HG03558 (cell line): ENCODE measurements around the gene ZIC2.

Source experiments
- ATAC-seq: cut with Tn5 transposase; IDR thresholded peaks from one replicate; pipeline ENCODE4 v1.9.1; 2021; ENCODE audit warnings: moderate number of reproducible peaks; ENCODE audit not compliant: unreplicated experiment; ENCODE audit errors: extremely low read depth

Gene ZIC2

DNA sequence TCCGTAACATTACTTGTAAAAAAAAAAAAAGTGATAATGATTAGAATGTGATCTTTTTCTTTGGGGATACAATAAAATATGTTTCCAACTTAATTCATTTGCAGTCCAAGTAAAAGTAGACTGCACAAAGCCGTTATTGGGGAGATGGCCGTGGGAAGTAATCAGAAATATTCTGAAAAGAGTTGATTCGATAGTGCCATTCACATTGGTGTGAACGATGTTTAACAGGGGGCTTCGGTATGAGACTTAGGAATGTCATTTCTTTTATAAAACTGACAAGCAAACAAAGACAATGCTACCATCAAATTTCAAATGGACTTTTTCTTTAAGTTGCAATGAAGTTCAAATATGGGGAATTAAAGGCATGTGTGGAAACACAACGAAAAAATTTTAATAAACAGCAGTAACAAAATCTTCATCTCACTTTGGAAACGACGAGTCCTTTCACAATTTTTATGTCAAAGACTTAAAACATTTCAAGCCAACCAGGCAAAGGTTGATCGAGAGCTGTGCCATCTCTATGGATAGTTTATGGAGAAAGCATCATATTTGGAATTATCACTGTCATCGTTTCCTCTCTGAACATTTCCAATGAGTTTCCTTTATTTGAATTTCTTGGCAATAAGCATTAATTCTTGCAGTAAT is 8.3 kb upstream of the ZIC2 start:
- ATAC-seq = no peak

DNA sequence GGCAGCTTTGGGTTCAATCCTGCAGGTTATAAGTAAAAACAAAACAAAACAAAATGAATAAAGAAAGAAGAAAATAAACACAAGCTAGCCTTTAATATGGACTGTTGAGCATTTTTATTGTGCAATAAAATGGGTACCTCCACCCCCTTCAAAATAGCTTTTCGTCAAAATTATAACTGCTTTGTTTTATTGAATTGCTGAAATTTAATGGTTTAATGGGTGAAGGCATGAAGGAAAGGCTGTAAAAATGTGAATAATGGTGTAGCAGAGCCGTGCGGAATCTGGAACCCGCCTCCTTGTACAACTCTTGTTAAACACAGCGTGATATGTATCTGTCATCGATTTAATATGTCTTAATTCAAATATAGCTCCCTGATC is 7.8 kb upstream of the ZIC2 start:
- no peak for ATAC-seq

DNA sequence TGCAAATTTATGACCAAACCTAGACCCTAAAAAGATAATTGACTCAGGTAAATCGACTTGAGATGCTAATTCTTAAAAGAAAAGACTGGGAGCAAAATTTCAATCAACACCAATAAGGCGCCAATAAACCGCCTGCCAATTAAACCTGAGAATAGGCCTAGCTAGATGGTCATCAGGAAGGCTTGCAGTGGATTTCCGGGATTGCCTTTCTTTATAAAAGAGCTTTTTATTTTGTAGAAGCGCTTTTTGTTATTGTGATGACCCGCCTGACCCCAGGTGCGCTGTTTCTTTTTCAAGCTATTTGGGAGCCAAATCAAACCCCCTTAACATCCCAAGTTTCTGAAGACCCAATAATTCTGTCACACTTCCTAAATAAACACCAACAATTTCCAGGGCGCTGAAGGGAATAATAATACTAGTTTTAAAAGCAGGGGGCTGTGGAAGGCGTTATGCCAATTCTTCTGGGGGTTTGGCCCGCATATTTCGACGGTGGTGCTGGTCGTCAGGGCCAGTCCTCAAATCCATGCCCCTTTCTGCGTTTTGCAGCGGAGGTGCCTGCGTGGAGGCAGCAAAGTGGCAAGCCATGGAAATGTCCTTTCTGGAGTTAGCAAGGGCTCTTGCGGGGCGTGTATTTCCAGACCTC is 7.2 kb upstream of the ZIC2 start:
- ATAC-seq = no peak

DNA sequence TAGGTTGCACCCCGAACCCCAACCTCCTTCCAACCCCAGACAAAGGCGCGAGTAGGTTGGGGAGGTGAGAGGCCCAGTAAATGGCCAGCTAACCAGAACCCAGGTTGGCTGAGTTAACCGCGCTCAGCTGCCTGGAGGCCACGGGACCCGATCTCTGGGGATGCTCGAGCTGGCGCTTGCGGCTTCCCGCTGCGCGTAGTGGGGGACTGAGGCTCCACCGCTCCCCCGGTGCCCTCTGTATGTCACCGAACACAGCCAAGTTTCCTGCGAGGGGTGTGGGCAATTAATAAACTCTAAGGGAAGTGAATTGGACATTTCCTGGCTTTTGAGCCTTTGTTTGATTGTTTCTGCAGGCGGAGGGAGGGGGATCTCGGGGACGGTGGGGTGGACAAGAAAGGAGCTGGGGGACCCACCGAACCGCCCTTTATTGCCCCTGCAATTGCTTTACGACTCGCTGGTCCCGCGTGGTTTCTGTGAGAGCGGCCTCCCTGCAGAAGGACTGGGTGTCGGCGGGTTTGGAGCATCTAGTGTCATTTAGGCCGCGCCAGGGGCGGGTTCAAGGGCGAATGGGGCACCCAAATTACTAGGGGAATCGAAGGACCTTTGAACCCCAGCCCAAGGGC is 6.5 kb upstream of the ZIC2 start:
- no peak for ATAC-seq

DNA sequence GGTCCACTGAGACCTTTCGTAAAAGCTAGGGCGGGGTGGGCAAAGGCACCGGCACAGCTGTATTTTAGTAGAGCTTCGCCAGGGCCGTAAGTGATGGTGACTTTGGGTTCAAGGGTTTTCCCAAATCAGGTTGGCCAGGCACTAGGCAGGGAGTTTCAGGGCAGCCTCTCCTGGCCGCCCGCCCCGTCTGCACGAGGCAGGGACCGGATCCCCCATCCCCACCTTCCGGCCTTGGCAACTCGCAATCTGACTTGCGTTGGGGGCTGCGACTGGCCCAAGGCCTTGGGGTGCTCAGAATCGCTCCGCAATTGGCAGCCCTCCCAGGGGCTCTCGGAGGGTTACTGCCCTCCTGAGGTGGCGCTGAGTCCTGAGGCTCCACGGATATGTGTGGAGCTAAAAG is 6.0 kb upstream of the ZIC2 start:
- ATAC-seq = no peak

DNA sequence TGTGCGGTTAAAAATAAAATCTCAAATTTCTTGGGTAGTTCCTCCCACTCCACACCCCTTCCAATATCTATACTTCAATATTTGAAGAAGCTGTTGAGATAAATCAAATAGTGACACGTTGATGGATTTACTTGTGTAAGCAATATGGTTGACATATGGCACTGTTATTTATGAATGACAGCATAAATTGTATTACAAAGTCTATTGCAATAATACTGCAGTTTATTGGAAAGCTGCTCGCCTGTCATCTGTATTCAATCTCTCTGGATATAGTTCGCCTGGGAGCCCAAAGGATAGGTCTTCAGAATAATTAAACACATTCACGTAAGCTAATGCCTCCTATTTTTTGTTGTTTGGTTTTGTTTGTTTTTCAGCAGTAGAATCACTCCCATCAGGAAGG is 5.0 kb upstream of the ZIC2 start:
- no peak for ATAC-seq

DNA sequence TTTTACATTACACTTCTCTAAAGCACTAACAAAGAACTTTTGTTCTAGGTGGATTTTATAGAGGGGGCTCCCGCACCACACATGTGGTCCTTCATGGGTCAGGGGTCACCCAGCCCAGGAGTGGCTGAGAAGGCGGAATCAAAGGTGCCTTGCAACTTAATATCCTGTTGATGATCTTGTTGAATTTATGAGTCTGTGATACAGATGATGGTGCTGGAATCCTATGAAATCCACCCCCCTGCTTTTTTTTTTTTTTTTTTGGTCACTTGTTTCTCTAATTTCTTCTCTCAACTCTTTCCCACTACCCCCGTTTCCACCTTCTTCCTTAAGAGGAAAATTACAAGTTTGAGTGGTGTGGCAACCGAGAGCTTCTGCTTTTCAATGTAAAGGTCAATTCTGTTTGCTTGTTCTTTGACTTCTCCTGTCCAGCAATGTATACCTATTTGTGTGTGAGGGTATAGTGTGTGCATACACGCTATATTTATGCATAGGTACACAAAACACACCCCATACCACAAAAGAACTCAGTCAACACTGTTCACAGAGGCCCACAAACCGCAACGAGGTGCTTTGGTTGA is 4.2 kb upstream of the ZIC2 start:
- no peak for ATAC-seq

DNA sequence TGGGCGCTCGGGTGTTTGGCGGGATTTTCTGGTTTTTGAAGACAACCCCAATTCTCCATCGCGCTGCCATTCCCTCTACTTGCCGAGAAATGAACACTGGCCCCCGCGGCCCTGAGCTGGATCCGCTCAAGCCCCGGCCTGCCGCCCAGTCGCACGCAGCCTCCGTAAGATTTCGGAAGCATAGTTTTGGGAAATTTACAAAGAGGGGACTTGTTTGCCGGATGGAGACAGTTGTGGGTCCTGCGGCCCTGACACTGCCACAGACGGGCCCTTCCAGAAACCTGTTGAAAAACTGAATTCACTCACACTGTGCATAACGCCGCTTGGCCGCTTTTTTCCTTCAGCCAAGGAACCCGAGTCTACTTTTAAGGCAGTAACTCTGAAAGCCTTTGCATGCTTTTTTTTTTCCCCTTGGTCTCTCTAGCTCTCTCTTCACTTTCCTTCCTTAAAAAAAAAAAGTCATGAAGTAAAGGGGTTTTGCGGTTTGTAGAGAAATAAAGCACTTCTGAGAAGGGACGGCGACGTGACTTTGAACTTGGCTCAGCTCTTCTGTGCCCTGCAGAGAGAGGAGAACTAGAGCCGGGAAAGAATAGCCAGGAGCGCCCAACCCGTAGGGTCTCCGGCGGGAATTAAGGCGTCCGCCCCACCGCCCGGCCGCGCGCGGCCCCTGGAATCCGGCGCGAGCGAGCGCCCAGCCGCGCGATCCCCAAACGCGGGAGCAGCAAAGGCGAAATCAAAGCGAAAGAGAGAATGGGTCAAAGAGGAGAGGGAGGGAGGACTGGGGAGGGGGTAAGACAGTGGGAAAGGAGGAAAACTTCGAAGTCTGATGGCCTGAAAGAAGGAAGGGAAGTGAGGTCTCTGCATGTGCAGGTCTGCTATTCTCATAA is 3.4 kb upstream of the ZIC2 start:
- ATAC-seq = no peak

DNA sequence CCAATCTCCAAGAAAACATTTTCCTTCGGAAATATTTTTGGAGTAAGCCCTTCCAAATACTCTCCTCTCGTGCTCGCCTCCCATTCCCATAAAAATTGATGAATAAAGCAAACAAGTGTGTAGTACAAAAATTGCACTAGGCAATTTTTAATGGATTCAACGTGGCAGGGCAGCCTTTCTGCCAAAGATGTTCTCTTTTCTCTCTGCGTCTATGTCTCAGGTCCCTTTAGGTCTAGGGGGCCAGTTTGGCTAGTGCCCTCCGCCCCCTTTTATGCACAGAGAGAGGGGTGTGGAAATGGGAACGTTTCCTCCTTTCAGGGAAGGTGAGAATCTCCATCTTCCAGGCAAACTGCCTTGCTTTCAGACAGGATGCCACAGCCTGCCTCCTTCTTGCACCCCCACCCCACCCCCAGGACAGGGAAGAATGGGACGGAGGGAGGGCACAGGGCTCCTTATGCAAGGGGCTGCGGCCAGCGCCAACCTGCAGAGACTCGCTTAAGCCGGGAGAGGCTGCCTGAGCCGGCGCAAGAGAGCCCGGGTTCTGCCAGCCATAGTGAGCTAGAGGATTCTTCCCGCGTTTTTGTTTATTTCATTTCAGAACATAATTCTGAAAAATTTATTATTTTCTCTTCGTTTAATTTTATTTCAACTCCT is 2.7 kb upstream of the ZIC2 start:
- ATAC-seq = no peak

DNA sequence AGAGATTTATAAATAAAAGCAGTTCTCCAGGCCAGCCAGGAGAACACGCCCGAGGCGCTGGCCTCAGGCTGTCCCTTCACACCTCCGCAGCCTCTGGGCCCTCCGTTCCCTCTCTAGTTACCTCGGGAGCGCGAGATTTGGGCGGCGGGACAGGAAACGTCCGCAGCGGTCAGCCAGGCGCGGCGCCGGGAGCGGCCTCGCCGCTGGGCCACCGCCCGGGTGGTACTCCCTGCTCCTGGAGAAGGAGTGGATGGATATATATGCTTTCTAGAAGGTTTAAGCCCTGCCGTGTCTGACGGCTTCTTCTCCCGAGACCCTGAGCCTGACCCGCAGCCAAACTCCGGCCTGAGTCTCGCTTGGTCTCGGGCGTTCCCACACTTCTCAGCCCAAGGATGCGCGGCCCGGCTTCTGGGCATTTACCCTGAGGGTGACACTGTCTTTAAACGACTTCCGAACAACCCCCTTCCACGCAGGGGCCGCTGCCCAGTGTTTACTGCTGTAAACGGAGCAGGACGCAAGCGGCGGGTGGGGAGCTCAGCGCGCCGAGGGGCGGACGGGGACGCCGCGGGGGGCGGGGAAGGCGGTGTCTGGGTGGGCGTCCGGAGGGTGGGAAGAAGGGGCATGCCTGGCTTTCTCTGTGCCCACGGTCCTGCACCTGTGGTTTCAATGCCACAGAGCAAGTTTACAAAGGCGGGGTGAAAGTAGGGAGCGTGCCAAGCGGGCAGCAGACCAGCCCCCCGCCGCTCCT is 2.0 kb upstream of the ZIC2 start:
- ATAC-seq = no peak

DNA sequence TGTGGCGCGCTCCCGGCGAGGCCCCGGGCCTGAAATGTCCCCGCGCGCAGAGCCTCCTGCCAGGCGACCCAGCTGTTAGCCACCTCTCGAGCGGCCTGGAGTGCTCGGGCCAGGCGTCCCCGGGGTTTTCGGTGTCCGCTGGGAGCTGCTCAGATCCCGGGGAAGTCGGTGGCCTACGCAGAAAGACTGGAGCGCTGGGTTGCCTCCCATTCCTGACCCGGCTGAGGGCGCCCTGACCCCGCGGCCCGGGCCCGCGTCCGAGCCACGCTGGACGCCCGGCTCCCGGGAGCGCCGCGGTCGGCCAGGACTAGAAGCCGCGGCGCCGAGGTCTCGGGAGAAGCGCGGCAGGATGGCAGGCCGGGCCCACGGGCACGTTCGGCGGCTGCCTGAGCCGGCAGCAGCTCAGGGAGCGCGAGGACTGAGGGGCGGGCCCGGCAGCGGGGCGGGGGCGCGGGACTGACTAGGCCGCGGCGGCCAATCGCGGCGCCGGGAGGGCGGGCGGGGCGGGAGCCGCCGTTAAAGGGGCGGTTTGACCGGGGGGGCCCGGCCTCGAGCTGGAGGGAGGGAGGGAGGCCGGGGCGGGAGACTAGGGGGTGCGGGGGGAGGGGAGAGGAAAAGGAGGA is 1.3 kb upstream of the ZIC2 start:
- no peak for ATAC-seq

DNA sequence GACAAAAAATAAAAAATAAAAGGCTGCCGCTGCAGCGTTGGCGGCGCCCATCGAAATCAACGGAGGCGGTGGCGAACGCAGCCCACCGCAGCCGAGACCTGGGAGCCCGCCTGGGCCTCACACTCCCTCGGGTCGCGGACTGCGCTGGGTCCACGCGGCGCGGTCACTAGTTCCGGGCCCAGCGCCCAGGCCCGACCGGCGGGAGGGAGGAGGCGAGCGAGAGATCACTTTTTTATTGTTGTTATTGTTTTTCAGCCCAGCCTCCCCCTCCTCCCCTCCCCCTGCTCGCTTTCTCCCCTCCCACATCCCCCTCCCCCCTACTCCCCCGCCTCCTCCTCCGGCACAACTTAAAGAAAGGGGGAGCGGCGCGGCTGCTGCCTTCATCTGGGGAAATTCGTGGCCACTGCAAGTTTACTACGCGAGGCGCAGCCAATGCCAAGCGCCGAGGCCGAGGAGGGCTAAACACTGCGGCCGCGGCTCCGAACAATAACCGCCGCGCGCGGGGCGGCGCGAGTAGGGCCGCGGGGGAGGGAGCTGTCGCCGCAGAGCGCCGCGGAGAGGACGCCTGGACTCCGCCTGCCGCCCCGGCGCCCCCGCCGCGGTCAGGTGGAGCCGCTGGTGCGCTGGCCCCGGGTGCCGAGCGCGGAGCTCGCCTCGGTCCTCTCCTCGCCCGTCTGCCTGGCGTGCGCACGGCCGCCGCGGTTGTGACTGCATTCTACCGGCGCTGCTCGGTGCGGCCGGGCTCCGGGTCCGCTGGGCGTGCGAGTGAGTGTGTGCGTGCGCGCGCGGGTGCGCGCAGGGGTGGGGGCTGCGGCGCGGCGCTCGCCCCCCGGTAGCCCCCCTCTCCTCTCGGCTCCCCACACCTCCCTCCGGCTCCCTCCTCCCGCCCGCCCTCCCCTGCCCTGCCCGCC is 505 bp upstream of the ZIC2 start:
- ATAC-seq = no peak

DNA sequence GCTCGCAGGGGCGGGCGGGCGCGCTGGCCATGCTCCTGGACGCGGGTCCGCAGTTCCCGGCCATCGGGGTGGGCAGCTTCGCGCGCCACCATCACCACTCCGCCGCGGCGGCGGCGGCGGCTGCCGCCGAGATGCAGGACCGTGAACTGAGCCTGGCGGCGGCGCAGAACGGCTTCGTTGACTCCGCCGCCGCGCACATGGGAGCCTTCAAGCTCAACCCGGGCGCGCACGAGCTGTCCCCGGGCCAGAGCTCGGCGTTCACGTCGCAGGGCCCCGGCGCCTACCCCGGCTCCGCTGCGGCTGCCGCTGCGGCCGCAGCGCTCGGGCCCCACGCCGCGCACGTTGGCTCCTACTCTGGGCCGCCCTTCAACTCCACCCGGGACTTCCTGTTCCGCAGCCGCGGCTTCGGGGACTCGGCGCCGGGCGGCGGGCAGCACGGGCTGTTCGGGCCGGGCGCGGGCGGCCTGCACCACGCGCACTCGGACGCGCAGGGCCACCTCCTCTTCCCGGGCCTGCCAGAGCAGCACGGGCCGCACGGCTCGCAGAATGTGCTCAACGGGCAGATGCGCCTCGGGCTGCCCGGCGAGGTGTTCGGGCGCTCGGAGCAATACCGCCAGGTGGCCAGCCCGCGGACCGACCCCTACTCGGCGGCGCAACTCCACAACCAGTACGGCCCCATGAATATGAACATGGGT is 599 bp downstream of the ZIC2 start:
- ATAC-seq = no peak

DNA sequence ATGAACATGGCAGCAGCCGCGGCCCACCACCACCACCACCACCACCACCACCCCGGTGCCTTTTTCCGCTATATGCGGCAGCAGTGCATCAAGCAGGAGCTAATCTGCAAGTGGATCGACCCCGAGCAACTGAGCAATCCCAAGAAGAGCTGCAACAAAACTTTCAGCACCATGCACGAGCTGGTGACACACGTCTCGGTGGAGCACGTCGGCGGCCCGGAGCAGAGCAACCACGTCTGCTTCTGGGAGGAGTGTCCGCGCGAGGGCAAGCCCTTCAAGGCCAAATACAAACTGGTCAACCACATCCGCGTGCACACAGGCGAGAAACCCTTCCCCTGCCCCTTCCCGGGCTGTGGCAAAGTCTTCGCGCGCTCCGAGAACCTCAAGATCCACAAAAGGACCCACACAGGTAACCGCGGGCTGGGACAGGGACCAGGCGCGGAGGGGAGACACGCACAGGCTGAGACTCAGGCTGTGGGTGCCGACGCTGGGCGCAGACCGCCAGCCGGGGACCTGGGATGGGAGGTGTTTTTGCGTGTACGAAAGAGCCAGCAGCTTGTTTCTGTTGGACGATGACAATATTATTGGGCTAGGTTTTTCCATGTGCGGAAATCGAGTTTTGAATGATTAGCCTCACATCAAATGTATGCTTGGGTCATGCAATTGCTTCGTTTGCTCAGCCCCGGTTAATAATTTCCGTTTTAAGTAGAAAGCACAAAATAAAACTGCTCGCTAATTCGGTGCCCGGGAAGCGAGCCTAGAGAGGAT is 1.3 kb downstream of the ZIC2 start:
- ATAC-seq = no peak

DNA sequence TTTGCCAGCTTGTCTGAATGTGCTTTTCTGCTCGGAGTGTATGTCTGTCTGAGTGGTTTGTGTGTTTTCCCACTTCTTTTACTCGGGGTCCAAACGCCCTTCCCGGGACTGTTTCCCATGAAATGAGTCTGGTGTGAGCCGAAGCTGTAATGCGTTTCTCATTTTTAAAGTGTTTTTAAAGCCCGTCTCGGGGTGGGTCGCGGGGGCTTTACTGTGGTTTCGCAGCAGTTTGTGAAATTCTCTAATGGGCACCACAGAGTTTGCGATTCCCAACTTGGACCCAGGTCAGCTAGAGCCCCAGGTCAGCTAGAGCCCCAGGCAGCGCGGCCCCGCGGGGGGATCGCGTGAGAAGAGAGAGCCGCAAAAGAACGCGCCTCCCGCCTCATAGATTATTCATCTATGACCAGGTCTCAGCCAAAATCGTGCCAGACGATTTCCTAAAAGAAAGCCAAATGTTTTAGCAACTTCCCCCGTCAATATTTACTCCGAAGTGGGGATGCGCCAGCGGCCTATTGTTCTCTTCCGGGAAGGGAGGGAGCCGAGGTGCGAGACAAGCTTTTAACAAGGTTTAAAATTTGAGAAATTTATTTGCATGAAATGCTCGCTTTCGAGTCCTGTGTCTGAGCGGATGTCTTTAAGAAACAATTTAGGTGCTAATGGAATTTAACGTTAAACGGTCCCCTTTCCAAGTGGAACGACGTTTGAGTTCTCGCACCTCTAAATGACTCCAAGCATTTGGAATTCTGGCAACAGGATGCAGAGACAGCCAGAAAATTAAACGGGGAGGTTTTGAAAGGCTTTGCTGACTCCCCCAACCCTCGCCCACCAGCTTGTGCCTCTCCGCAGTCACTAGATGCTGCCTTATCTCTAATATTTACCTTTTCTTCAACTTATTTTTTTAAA is 2.2 kb downstream of the ZIC2 start:
- ATAC-seq = no peak
